Activated CD4-positive, alpha-beta T cell treated with anti-CD3 and anti-CD28 coated beads, Interleukin-2, Interleukin-6, amounts not matched to agents 100 ng/mL and 50 ng/mL, durations not matched to agents 16 hours and 8 hours (primary cell): ENCODE data around the gene SCNN1A.

Experiments used
- DNase-seq: peaks from one replicate; pipeline ENCODE4 v3.0.0-alpha.2; 2020

Gene SCNN1A

DNA sequence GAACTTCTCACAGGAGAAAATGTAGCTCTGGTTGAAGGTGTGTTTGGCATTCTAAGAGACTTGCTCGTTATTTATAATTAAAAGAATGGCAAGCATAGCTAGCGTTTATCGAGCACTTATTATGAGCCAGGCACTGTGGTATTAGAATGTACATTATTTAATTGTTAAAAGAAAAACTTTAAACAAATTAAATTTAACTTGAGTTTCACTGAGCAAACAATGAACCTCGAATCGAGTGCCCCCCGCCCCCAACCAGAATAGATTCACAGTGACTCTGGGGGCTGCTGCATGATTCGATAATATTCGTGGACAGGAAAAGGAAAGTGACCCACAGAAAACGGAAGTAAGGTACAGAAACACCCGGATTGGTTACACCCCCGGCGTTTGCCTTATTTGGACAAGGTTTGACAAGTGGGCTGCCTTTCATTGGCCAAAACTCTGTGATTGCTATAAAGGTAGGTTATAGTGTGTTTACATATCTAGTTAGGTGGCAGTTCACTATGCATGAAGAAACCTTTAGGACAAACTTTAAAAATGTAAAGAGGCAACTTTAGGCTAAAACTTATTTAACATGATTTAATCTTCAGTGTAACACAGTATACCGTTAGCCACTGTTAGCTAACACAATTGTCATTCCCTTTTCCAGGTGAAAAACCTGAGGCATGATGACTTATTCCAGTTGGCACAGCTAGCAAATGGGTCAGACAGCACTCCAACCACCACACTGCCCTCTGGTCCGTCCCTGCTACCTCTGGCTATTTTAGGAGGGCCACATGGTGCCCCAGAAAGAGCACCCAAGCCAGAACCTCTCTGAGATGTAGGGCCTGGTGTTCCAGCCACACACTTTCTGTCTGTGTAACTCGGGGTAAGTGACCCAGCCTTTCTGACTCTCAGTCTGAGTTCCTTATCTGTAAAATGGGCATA lies 7.1 kb downstream of the SCNN1A start:
- peak; percentile 26 for DNase-seq

DNA sequence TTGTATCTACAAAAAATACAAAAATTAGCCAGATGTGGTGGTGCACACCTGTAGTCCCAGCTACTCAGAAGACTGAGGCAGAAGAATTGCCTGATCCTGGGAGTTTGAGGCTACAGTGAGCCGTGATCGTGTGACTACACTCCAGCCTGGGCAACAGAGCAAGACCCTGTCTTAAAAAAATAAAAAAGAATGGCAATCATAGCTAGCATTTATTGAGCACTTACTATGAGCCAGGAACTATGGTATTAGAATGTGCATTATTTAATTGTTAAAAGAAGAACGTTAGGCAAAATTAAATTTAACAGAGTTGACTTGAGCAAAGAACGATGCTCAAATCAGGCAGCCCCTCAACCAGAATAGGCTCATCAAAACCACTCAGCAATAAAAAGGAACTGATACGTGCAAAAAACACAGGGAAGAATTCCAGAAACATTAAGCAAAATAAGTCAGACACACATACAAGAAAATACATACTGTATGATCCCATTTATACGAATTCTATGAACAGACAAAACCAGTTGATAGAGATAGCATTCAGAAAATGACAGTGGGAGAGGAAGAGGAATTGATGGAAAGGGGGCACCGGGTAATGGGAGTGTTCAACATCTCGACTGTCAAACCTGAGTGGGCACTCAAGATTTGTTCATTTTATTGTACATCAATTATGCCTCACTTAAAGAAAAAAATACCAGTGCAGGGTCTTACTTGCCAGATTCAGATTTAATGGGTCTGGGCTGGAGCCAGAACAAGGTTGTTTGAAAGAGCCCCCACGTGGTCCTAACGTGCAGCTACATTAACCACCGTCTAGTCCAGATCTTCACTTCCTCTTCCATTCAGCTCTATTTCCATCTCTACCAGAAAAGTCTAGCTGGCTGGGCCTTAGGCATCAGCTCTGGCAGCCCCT lies 8.0 kb downstream of the SCNN1A start:
- peak; percentile 49 for DNase-seq

DNA sequence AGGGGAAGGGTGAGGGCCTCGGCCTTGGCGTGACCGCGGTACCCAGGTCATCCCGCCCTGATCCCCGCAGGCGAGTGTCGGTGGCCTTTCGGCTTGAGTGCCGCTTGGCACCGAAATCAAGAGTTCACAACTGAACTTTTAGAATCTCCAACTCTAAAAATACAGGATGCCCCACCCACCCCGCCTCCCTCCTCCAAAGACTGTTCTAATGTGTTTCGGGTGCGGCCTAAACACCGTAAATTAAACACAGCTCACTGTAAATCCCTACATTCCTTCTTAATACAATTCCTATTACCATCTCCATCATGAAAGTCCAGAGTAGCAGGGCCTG lies 11.4 kb downstream of the SCNN1A start:
- DNase-seq: no peak

DNA sequence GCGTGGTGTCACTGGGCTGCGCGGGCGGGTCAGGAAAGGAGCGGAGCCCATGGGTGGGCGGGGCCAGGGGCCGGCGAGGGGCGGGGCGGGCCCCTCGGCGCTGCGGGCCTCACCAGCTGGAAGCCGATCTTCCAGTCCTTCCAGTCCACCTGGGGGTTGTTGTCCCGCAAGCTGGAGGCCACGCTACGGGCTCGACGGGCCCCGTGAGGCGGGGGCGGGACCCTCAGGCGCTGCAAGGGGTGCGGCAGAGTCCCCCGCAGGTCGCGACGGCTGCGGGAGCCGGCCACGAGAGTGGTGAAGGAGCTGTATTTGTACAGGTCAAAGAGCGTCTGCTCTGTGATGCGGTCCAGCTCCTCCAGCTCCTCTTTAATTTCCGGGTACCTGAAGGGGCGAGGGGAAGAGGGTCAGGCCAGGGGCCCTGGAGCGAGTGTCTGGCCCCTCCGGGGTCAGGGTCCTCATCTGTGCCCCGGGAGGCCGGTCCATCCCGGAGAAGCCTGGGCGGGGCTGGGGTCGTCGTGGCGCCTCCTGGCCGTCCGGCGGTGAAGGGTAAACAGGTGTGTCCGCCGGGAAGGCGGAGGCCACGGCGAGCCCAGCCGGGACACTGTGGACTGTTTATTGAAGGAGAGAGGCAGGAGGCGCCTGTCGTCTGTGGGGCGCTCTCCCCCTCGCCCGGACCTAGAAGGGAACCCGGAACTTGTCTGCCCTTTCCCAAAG lies 11.9 kb downstream of the SCNN1A start:
- peak; percentile 66 for DNase-seq

DNA sequence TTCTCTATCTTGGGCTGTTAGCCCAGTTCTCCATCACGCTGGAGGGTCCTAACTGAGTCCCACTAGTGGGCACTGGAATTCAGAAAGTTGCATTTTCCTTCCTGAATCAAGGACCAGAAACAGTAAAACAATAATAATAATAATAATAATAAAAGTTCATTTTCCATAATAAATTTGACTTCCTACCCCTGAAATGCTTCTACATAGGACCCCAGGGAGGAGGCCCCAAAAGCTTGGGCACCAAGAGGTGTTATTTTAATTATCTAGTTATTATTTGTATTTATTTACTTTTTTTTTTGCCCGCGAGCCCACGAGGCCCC lies 12.4 kb downstream of the SCNN1A start:
- no peak for DNase-seq

DNA sequence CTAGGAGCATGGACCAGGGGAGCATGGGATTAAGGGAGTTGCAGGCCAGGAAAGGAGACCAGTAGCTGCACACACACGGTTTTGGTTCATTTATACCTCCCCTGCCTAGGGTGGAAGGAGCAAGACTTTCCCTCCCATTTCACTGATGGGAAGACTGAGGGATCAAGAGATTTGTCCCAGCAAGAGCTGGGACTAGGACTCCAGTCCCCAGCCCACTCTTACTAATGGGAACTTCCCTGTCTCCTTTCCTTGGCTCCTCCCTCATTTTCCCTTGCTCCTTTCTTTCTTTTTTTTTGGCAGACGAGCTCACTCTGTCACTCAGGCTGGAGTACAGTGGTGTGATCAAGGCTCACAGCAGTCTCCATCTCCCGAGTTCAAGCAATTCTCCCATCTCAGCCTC lies 13.0 kb downstream of the SCNN1A start:
- DNase-seq: no peak

DNA sequence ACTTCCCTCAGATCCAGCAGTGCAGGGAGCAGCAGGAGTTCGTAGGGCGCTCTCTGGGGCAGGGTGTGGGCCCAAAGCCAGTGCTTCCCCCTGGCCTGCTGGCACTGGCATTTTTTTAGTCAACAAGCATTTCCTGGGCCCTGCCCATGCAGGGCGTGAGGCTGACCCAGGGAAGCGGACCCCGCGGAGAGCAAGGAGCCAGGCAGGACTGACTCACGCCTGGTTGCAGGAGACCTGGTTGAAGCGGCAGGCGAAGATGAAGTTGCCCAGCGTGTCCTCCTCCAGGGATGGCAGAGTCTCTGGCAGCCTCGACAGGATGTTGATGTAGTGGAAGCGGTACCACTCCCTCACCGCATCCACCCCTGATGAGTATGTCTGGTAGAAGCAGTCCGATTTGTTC lies 13.5 kb downstream of the SCNN1A start:
- no peak for DNase-seq

DNA sequence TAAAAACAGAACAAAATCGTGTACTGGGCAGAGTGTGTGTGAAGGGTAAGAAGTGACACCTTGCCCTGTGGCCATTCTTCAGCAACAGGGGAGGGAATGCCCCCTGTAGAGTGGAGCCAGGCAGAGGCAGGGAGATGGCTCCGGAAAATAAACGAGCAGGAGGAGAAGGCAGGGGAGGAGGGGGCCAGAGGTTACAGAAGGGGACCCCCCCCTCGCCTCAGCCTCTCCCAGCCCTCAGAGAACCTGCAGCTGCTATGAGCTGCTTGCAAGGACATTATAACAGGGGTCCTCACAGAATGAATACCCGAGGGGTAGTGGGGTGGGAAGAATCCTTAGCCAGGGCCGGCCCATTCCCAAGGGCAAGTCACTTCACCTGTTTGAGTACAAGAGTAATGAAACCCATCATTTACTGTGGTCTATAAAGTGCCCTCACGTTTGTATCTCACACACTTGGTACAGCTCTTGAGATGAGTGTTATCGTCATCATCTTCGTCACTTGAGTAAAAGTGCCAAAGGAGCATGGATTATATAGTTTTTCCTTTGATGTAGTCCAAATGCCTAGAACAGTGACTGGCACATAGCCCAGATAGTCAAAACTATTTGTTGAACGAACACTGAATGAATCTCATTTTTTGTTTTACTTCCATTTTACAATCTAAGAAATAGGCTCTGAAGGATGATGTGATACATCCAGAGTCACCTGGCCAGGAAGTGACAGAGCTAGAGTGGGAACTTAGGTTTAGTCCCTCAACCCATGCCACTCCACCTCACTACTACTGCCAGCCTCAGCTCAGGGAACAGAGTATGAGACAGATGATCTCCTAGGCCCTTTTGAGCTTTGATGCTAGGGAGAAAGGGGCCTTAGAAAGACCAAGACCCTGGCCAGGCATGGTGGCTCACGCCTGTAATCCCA lies 14.5 kb downstream of the SCNN1A start:
- DNase-seq: no peak

DNA sequence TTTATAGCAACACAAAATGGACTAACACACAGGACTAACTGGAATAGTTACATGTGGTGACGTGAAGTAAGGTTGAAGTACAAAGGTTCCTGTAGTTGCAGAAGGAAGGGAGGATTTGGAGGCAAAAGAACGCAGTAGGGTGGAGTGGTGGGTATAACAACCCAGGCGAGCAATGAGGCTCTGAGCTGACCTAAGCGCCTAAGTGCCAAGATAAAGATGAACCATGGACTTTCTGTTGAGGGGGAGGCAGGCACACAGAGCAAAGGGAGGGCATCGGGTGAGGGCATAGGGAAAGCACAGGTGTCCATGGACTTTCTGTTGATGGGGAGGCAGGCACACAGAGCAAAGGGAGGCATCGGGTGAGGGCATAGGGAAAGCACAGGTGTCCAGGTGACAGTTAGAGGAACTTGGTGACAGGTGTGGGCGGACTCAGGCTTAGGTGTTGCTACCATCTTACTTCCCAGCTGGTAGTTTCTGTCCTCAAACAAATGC lies 15.2 kb downstream of the SCNN1A start:
- DNase-seq: no peak

DNA sequence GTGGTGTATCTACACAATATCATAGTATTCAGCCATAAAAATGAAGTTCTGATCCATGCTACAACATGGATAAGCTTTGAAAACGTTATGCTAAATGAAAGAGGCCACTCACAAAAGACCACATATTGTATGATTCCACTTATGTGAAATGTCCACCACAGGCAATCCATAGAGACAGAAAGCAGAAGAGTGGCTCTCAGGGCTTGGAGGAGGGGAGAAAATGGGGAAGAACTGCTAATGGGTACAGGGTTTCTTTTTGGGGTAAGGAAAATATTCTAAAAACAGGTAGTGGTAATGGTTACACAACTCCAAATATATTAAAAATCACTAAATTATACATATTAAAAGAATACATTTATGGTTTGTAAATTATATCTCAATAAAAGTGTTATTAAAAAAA lies 16.5 kb downstream of the SCNN1A start:
- DNase-seq: no peak

DNA sequence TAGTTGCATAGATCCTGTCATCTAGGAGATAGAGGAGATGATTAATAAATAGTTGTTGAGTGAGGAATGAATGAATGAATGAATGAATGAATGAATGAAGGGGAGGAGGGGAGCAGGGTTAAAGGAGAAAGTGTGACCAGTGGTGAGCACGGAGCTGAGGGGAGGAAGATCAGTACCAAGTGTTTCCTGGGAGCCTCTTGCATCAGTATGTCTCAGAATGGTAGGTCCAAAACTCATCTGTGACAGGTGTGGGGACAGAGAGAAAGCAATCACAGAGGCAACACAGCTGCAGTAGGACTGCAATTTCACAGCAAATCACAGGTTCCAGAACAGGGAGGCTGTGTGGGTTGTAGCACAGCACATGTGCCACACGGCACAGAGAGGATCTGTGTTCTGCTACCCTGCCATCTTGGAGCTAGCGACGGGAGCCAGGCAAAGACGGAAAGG lies 19.0 kb downstream of the SCNN1A start:
- no peak for DNase-seq

DNA sequence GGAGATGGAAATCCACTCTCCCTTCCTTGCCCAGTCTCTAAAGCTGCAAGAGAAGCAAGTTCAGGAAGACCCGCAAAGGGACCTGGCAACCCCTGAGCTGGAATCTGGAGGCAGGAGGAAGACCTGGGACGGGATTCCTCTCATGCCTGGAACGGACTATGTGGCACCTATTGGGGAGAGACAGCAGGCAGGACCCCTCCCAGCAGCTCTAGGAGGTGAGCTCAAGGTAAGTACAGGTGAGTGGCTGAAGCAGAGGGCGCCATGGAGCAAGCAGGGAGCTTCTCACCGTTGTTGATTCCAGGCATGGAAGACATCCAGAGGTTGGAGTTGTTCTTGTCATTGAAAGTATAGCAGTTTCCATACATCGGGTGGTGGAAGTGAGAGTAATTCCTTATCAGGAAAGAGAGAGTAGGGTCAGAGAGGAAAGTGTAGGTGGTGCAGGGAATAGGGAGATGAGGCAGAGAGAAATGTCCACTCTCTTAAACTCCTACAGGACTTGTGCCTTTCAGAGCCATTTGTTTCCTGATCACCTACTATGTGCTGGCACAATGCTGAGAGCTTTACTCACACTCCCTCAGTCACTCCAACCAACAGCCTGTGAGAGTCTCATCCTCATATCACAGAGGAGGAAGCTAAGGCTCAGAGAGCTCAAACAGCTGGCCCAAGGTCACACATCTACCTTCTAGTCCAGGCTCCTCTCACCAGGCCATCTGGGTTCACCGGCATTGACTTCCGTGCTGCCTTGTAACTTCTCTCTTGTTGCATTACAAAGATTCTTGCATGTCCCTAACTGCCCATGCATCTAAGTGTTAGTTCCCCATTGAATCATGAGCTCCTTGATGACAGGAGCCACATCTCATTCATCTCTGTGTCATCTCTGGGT lies 19.6 kb downstream of the SCNN1A start:
- no peak for DNase-seq

DNA sequence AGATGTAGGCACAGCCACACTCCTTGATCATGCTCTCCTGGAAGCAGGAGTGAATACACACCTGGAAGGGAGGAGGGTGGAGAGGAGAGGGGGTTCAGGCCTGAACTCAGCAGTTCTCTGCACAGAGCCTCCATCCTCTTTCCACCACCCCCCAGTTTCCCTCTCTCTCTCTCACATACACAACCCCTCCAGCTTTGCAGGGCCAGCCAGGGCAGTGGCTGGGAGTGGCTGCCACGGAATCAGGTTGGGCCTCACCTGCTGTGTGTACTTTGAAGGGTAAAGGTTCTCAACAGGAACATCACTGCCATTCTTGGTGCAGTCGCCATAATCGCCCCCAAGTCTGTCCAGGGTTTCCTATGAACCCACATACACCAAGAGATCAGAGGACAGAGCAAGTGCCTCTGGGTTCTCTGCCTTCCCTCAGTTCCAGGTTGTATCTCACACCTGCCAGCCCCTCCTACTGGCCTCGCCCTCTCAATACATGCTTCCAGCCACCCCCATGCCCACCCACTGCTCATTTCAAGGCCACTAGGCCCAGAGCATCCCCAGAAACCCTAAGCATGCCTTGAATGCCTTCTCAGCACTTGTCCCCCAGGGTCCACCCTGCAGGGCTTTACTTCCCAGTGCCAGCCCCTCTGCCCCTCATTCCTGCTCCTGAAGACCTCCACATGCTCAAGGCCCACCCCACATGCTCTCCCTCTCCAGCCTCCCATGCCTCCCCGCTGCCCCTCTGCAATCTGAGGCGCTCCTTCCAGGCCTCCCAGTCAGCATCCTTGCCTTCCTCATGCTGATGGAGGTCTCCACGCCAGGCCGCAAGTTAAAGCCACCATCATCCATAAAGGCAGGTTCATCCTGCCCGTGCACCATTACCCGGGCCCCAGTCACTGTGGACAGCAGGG lies 20.6 kb downstream of the SCNN1A start:
- no peak for DNase-seq

DNA sequence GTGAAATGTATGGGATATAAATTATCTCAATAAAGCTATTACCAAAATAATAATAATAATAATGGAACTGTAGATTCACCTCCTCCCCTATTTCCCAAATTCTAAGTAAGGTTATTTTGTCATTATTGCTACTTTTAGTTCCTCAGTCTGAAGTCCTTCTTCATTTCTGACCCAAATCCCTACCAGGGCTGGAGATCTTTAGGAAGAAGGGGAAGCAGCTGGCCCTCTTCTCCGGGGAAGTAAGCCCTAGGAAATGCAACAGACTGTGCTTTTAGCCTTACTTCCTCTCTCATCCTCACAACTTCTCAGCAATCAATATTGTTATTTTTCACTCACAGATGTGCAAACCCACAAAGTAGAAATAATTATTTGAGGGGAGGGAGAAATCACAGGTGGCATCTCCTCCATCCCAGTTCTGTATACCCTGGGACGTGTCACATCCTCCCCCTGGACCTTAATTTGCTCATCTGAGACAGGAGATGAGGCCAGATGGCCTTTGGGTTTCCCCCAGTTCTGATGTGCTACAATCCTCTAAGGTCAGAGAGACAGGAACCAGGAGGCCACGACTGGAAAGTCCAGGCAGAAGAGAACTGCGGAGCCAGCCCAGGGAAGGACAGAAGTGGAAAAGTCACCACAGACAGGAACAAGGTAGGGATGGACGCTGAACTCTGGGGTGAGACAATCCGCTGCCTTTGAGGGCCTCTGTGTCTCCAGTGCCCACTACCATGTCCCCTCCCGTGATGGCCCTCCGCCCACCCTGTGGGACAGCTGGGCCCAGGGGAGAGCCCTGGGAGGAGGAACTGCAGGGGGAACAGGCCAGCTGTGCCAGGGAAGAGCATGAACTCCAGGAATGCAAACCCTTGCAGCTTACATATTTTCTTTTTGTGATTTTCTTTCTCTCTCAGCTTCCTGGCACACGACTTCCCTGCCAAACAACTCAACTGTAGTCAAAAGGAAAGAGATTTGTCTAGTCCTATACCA lies 22.9 kb downstream of the SCNN1A start:
- DNase-seq: no peak

DNA sequence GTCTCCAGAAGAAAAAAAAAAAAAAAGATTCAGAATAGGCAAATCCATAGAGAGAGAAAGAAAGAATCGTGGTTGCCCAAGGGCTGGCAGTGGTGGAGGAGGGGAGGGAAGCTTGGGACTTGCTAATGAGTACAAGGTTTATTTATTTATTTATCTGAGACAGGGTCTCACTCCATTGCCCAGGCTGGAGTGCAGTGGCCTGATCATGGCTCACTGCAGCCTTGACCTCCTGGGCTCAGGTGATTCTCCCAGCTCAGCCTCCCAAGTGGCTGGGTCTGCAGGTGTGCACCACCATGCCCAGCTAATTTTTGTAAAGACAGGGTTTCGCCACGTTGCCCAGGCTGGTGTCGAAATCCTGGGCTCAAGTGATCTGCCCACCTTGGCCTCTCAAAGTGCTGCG lies 23.7 kb downstream of the SCNN1A start:
- no peak for DNase-seq

DNA sequence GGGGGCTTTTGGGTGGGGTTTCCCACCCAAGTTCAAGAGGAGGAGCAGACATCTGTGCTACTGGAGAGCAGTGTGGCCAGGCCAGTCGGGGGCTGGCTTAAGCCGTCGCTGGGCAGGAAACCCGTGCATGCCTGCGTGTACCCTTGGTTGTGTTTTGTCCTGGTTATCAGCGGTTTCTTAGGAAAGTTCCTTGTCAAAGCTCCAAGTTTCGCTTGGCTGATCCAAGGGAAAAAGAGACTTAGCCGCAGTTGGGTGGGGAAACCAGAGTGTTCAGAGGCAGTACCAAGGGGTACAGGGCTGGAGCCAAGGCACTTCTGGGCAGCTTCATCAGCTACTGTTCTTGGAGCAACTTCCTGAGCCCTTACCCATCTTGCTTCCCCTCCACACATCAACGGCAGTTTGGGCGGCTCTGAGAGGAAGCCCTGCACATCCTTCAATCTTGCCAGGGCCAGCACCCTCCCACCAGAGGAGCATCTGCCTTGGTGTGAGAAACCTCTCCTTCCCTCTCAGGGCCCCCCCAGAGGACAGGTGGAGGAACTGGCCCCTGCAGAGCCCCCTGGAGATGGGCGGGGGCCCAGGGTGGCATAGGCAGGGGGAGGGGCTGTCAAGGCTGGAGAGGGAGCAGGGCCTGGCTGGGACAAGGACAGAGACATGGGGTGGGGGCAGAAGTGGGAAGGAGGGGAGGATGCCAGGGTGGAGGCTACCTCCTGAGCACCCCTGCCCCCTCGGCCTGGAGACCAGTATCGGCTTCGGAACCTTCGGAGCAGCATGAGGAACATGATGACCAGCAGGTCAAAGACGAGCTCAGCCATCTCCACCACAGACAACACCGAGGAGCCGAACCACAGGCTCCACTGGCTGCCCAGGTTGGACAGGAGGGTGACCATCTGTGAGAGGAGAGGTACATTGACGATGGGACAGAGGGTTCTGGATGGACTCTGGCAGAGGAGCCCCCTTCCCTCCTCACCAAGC lies 27.7 kb downstream of the SCNN1A start:
- no peak for DNase-seq

DNA sequence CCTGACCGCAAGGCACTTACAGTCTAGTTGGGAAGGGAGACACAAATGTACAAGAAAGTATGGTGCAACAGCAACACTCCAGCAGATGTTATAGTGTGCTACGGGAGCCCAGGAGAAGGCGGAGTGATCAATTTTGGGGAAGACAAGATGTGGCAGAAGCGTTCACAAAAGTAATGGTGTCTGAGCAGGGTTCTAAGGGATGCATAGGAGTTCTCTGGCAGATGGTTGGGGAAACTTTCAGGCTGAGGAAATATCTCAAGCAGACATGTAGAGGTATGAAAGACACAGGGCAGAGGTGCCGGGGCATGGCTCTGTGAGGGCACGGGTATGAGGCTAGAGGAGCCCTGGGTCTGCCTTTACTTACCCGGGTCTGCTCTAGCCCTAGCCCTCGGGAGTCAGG lies 28.4 kb downstream of the SCNN1A start:
- no peak for DNase-seq
